KOPT-K1 (cell line): ENCODE data around the gene STX16.

Experiments
- H3K27ac ChIP-seq: fragments of 200-600 bp; sonication (generic); 2 replicates; pipeline ENCODE4 v1.5.1; 2016; ENCODE audit warnings: antibody characterized with exemption, mild to moderate bottlenecking, low read depth, low read length; ENCODE audit not compliant: poor library complexity, severe bottlenecking
- H3K36me3 ChIP-seq: fragments of 200-600 bp; sonication (generic); 2 replicates; pipeline ENCODE4 v1.5.1; 2017; ENCODE audit warnings: antibody characterized with exemption, mild to moderate bottlenecking, low read length, moderate library complexity; ENCODE audit not compliant: insufficient read depth
- H3K9me3 ChIP-seq: fragments of 200-600 bp; sonication (generic); 2 replicates; pipeline ENCODE4 v1.5.1; 2017; ENCODE audit warnings: antibody characterized with exemption, low read length, mild to moderate bottlenecking; ENCODE audit not compliant: insufficient read depth, poor library complexity, severe bottlenecking

STX16 gene

GRCh38 chr20:58613061-58613854, 37.8 kb upstream of the STX16 start:
- Histone ChIP-seq H3K9me3 (peaks cover 6% of the 10 kb centered on the region), H3K36me3 (no peaks in the 10 kb centered on the region), H3K27ac (no peak overlapping the region)

- Histone ChIP-seq H3K27ac (no peak overlapping the region), H3K36me3 (no peaks in the 10 kb centered on the region), H3K9me3 (peaks cover 6% of the 10 kb centered on the region)
Measured at GRCh38 chr20:58614366-58614765, 36.7 kb upstream of the STX16 start.

- no peaks in the 10 kb centered on the region for H3K36me3 ChIP-seq
- H3K9me3 ChIP-seq, result peaks cover 6% of the 10 kb centered on the region
- no peak overlapping the region for H3K27ac ChIP-seq
Measured at GRCh38 chr20:58614984-58615760, 35.9 kb upstream of the STX16 start.

- Histone ChIP-seq H3K9me3 (peaks cover 6% of the 10 kb centered on the region), H3K27ac (no peak overlapping the region), H3K36me3 (no peaks in the 10 kb centered on the region)
Measured at GRCh38 chr20:58616411-58616810, 34.7 kb upstream of the STX16 start.

GRCh38 chr20:58617158-58617557, 33.9 kb upstream of the STX16 start:
- Histone ChIP-seq H3K9me3 (peaks cover 6% of the 10 kb centered on the region), H3K27ac (no peak overlapping the region), H3K36me3 (no peaks in the 10 kb centered on the region)

- peaks cover 6% of the 10 kb centered on the region for H3K9me3 ChIP-seq
- no peaks in the 10 kb centered on the region for H3K36me3 ChIP-seq
- no peak overlapping the region for H3K27ac ChIP-seq
Measured at GRCh38 chr20:58618351-58619076, 32.6 kb upstream of the STX16 start.

- Histone ChIP-seq H3K36me3 (no peaks in the 10 kb centered on the region), H3K9me3 (peaks cover 6% of the 10 kb centered on the region), H3K27ac (no peak overlapping the region)
Measured at GRCh38 chr20:58619077-58619863, 31.8 kb upstream of the STX16 start.

GRCh38 chr20:58619864-58620431, 31.1 kb upstream of the STX16 start:
- peaks cover 6% of the 10 kb centered on the region for H3K9me3 ChIP-seq
- no peak overlapping the region for H3K27ac ChIP-seq
- H3K36me3 ChIP-seq, result no peaks in the 10 kb centered on the region

GRCh38 chr20:58621906-58622548, 29.1 kb upstream of the STX16 start:
- Histone ChIP-seq H3K9me3 (peaks cover 2% of the 10 kb centered on the region), H3K27ac (no peak overlapping the region), H3K36me3 (no peaks in the 10 kb centered on the region)

- Histone ChIP-seq H3K27ac (no peak overlapping the region), H3K36me3 (no peaks in the 10 kb centered on the region), H3K9me3 (no peaks in the 10 kb centered on the region)
Measured at GRCh38 chr20:58622671-58623578, 28.2 kb upstream of the STX16 start.

- Histone ChIP-seq H3K9me3 (no peaks in the 10 kb centered on the region), H3K27ac (no peak overlapping the region), H3K36me3 (no peaks in the 10 kb centered on the region)
Measured at GRCh38 chr20:58623579-58624473, 27.3 kb upstream of the STX16 start.

GRCh38 chr20:58624687-58625086, 26.4 kb upstream of the STX16 start:
- H3K9me3 ChIP-seq, result no peaks in the 10 kb centered on the region
- no peak overlapping the region for H3K27ac ChIP-seq
- no peaks in the 10 kb centered on the region for H3K36me3 ChIP-seq
